Choroid plexus epithelial cell (primary cell): ENCODE results near the gene FBXW8.

Source experiments
- DNase-seq: peaks from one replicate; pipeline ENCODE4 v3.0.0-alpha.2; 2010; ENCODE audit warnings: low read depth
- H3K4me3 ChIP-seq: 2 replicates; pipeline ENCODE4 v1.5.1; 2011; ENCODE audit warnings: low read depth, mild to moderate bottlenecking, control low read depth, low read length, moderate library complexity
- TF ChIP-seq, protein P1 (sequence below): conservative IDR thresholded peaks from 2 replicates; pipeline ENCODE4 v1.5.1; 2011; ENCODE audit warnings: low read depth, mild to moderate bottlenecking, control low read depth, inconsistent platforms, low read length, moderate library complexity

FBXW8 gene

DNA sequence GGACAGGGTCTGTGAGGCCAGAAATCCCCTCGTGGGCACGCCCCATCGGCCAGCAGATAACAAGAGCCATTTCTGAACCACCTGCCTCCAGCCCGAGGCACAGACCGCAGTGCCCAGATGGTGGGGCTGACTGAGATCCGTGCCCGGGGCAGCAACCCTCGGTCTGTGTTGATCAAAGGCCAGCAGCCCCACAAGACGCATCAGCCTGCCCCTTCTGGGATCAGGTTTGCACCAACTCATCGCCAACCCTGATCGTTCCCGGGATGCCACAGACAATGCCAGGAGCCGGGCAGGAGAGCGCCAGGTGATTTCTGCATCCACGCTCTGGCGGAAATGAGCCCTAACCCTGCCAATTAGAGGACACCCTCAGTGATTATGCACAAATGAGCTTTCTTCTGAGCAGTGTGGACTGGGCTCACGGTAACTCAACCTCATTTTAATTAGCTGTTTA lies 124.0 kb downstream of the FBXW8 start:
- no peak for DNase-seq
- TF ChIP-seq, protein P1, sequence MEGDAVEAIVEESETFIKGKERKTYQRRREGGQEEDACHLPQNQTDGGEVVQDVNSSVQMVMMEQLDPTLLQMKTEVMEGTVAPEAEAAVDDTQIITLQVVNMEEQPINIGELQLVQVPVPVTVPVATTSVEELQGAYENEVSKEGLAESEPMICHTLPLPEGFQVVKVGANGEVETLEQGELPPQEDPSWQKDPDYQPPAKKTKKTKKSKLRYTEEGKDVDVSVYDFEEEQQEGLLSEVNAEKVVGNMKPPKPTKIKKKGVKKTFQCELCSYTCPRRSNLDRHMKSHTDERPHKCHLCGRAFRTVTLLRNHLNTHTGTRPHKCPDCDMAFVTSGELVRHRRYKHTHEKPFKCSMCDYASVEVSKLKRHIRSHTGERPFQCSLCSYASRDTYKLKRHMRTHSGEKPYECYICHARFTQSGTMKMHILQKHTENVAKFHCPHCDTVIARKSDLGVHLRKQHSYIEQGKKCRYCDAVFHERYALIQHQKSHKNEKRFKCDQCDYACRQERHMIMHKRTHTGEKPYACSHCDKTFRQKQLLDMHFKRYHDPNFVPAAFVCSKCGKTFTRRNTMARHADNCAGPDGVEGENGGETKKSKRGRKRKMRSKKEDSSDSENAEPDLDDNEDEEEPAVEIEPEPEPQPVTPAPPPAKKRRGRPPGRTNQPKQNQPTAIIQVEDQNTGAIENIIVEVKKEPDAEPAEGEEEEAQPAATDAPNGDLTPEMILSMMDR = no peak

GRCh38 chr12:117035287-117035686 lies 124.5 kb downstream of the FBXW8 start:
- no peak for DNase-seq
- no peak overlapping the region for H3K4me3 ChIP-seq
- TF ChIP-seq, protein P1 = no peak

More for the DNA sequence above, 124.0 kb downstream of the FBXW8 start:
- no peak overlapping the region for H3K4me3 ChIP-seq

- H3K4me3 ChIP-seq = no peak overlapping the region
- TF ChIP-seq, protein P1 = no peak
- DNase-seq = no peak
Observed at GRCh38 chr12:117036046-117036445, 125.3 kb downstream of the FBXW8 start.

GRCh38 chr12:117036547-117036946 lies 125.8 kb downstream of the FBXW8 start:
- TF ChIP-seq, protein P1 = no peak
- DNase-seq = no peak

DNA sequence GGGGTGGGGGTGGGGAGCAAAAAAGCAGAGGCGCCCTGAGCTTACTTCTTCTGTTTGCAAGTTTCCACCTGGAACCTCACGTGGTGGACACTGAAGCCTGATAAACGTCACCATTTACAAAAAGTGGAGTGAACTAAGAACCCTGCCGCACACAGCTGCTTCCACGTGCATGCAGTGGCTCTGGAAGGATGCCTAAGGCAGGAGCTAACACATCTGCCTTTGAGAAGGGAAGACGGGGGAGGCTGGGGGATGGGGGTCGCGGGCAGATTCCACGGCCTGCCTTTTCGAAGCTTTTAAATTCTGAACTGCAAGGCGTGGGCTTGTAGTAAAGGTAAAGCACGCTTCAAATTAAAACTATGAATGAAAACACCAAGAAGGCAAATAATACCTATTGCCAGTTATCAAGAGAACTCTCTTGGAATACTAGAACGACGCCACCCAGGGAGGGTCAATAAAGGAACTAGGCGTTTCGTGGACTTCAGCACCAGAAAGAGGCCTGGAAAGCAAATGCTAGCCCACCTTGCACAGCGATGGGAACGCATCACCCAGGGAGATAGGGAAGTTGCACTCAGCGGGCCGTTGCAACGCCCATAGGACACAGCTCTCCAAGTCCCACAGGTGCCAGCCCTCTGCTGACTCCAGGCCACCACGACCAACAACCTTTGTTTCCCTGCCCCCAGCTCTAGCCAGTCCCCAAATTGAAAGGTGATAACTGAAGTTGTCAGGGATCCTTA lies 126.7 kb downstream of the FBXW8 start:
- TF ChIP-seq, protein P1 = no peak
- H3K4me3 ChIP-seq = no peak overlapping the region
- DNase-seq = no peak

More at GRCh38 chr12:117036547-117036946, 125.8 kb downstream of the FBXW8 start:
- no peak overlapping the region for H3K4me3 ChIP-seq

DNA sequence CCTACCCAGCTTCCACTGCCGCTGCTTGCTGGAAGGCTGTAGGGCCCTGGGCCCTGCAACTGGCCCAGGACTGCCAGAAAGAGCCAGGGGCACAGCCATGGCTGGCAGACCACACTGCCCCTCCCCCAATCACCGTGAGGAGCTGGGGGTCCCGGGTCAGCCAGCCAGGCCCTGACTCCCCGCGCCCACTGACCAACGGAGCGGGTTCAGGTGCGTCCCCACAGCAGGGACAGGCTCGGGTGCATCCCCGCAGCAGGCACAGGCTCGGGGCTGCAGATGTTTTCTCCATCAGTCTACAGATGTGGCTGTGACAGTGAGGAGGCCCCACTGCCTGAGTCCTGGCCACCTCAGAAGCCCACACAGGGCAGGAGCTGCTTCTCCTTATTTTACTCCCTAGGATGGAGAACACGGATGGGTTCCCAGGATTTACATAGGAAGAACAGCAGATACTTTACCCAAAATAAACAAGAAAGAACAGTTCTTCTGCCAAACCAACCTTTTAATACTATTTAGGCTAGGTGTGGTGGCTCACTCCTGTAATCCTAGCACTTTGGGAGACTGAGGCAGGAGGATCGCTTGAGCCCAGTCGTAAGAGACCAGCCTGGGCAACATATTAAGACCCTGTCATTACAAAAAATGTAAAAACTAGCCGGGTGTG lies 127.4 kb downstream of the FBXW8 start:
- TF ChIP-seq, protein P1 = no peak
- DNase-seq = no peak
- H3K4me3 ChIP-seq = no peak overlapping the region
